ENCODE measurements around the gene TCF7L2. TPM values are rescaled to one million over a fixed set of nuclear protein-coding genes. Genes with fewer than 3 reads are reported as not detected.

Gene TCF7L2
- total and polyA plus RNA-seq, 2 donors (not counting 1 experiment from before 2014, with no cell fraction given): 3.4 to 5.0 TPM

- Histone ChIP-seq H3K27me3 (ENCODE audit: control insufficient read depth, insufficient read depth, low read length) (no peaks in the 10 kb centered on the region), H3K9me3 (ENCODE audit: control insufficient read depth, insufficient read depth, low read depth, low read length) (no peaks in the 10 kb centered on the region), H3K4me1 (ENCODE audit: control insufficient read depth, extremely low read depth, insufficient read depth, low read length) (peaks cover 10% of the 10 kb centered on the region), H2AFZ (ENCODE audit: low read length) (no peak overlapping the region), H3K4me2 (ENCODE audit: extremely low read depth, insufficient read depth, low read length) (no peak overlapping the region), H3K27ac (ENCODE audit: insufficient read depth, low read length) (peak overlapping the region; percentile 6), H3K36me3 (ENCODE audit: control insufficient read depth, insufficient read depth, low read length) (no peaks in the 10 kb centered on the region), H3K79me2 (ENCODE audit: control insufficient read depth, insufficient read depth, low read length) (no peaks in the 10 kb centered on the region), H4K20me1 (ENCODE audit: control insufficient read depth, extremely low read depth, insufficient read depth, low read length) (no peaks in the 10 kb centered on the region), H3K4me3 (replicated peaks in 1 of 4; ENCODE audit: control extremely low read depth in 1 of 4, insufficient read depth in 1 of 4, low read depth in 3 of 4, low read length in 4 of 4) (no peak overlapping the region), H3K9ac (ENCODE audit: insufficient read depth, low read length) (no peak overlapping the region)
- peak; percentile 61 to 73 for DNase-seq (ENCODE audit: low read depth in 2 of 2)
- TF ChIP-seq EZH2 (IDR thresholded peaks at IDR 0.05; ENCODE audit: low read length, missing control alignments) (no peak), CTCF (conservative IDR thresholded peaks at IDR 0.05 in 1 of 2, IDR thresholded peaks at IDR 0.05 in 1 of 2; ENCODE audit: low read depth in 1 of 2, low read length in 2 of 2) (no peak)
Observed at GRCh38 chr10:113133497-113134115, 183.6 kb downstream of the TCF7L2 start.

GRCh38 chr10:113135025-113135424 is 185.0 kb downstream of the TCF7L2 start:
- no peaks in the 10 kb centered on the region for H3K79me2 ChIP-seq (ENCODE audit: control insufficient read depth, insufficient read depth, low read length)
- H3K4me3 ChIP-seq (replicated peaks in 1 of 4; ENCODE audit: control extremely low read depth in 1 of 4, insufficient read depth in 1 of 4, low read depth in 3 of 4, low read length in 4 of 4): no peak overlapping the region
- no peak overlapping the region for H3K27ac ChIP-seq (ENCODE audit: insufficient read depth, low read length)
- H3K9me3 ChIP-seq (ENCODE audit: control insufficient read depth, insufficient read depth, low read depth, low read length): no peaks in the 10 kb centered on the region
- H3K36me3 ChIP-seq (ENCODE audit: control insufficient read depth, insufficient read depth, low read length): no peaks in the 10 kb centered on the region
- DNase-seq (ENCODE audit: low read depth in 2 of 2): no peak
- no peak overlapping the region for H3K4me2 ChIP-seq (ENCODE audit: extremely low read depth, insufficient read depth, low read length)
- TF ChIP-seq CTCF (conservative IDR thresholded peaks at IDR 0.05 in 1 of 2, IDR thresholded peaks at IDR 0.05 in 1 of 2; ENCODE audit: low read depth in 1 of 2, low read length in 2 of 2) (no peak), EZH2 (IDR thresholded peaks at IDR 0.05; ENCODE audit: low read length, missing control alignments) (no peak)
- peaks cover 10% of the 10 kb centered on the region for H3K4me1 ChIP-seq (ENCODE audit: control insufficient read depth, extremely low read depth, insufficient read depth, low read length)
- H3K27me3 ChIP-seq (ENCODE audit: control insufficient read depth, insufficient read depth, low read length): no peaks in the 10 kb centered on the region
- no peak overlapping the region for H3K9ac ChIP-seq (ENCODE audit: insufficient read depth, low read length)
- no peaks in the 10 kb centered on the region for H4K20me1 ChIP-seq (ENCODE audit: control insufficient read depth, extremely low read depth, insufficient read depth, low read length)
- H2AFZ ChIP-seq (ENCODE audit: low read length): no peak overlapping the region

- DNase-seq (ENCODE audit: low read depth in 2 of 2): no peak
- no peaks in the 10 kb centered on the region for H3K27me3 ChIP-seq (ENCODE audit: control insufficient read depth, insufficient read depth, low read length)
- no peak for TF ChIP-seq CTCF (conservative IDR thresholded peaks at IDR 0.05 in 1 of 2, IDR thresholded peaks at IDR 0.05 in 1 of 2; ENCODE audit: low read depth in 1 of 2, low read length in 2 of 2)
- no peak for TF ChIP-seq EZH2 (IDR thresholded peaks at IDR 0.05; ENCODE audit: low read length, missing control alignments)
- no peak overlapping the region for H3K27ac ChIP-seq (ENCODE audit: insufficient read depth, low read length)
- H3K9me3 ChIP-seq (ENCODE audit: control insufficient read depth, insufficient read depth, low read depth, low read length): no peaks in the 10 kb centered on the region
- no peaks in the 10 kb centered on the region for H3K79me2 ChIP-seq (ENCODE audit: control insufficient read depth, insufficient read depth, low read length)
- no peaks in the 10 kb centered on the region for H4K20me1 ChIP-seq (ENCODE audit: control insufficient read depth, extremely low read depth, insufficient read depth, low read length)
- H3K4me3 ChIP-seq (replicated peaks in 1 of 4; ENCODE audit: control extremely low read depth in 1 of 4, insufficient read depth in 1 of 4, low read depth in 3 of 4, low read length in 4 of 4): no peak overlapping the region
- no peak overlapping the region for H3K4me2 ChIP-seq (ENCODE audit: extremely low read depth, insufficient read depth, low read length)
- no peaks in the 10 kb centered on the region for H3K36me3 ChIP-seq (ENCODE audit: control insufficient read depth, insufficient read depth, low read length)
- H2AFZ ChIP-seq (ENCODE audit: low read length): no peak overlapping the region
- no peak overlapping the region for H3K9ac ChIP-seq (ENCODE audit: insufficient read depth, low read length)
- H3K4me1 ChIP-seq (ENCODE audit: control insufficient read depth, extremely low read depth, insufficient read depth, low read length): peaks cover 4% of the 10 kb centered on the region
Observed at GRCh38 chr10:113137941-113138685, 188.1 kb downstream of the TCF7L2 start.
